Neural progenitor cell (in vitro differentiated cells): ENCODE measurements around the gene LSMEM2. TPM values are rescaled to one million over a fixed set of nuclear protein-coding genes. Genes with fewer than 3 reads are reported as not detected.
A peak's percentile ranks its signal among the peaks of the same experiment; 100 is the strongest.

Experiments
- DNase-seq: peaks from one replicate; pipeline ENCODE4 v3.0.0-alpha.2; 2016; ENCODE audit warnings: low spot score
- H2AFZ ChIP-seq: fragments of 200-600 bp; sonication (generic); replicated peaks from 2 replicates; pipeline ENCODE4 v1.6.1; 2016; ENCODE audit warnings: antibody characterized with exemption
- H3F3A ChIP-seq: fragments of 200-600 bp; sonication (generic); 2 replicates; pipeline ENCODE4 v1.6.1; 2016; ENCODE audit warnings: antibody characterized with exemption, low read depth
- H3K27ac ChIP-seq: fragments of 200-600 bp; sonication (generic); 2 replicates; pipeline ENCODE4 v1.5.1; 2016; ENCODE audit warnings: mild to moderate bottlenecking
- H3K27me3 ChIP-seq: fragments of 200-600 bp; sonication (generic); 2 replicates; pipeline ENCODE4 v1.6.1; 2016; ENCODE audit warnings: mild to moderate bottlenecking, moderate library complexity
- H3K36me3 ChIP-seq: fragments of 200-600 bp; sonication (generic); 2 replicates; pipeline ENCODE4 v1.5.1; 2016
- H3K4me1 ChIP-seq: fragments of 200-600 bp; sonication (generic); 2 replicates; pipeline ENCODE4 v1.6.1; 2016; ENCODE audit warnings: mixed run types
- H3K4me2 ChIP-seq: fragments of 200-600 bp; sonication (generic); 2 replicates; pipeline ENCODE4 v1.6.1; 2016
- H3K4me3 ChIP-seq: fragments of 200-600 bp; sonication (generic); 2 replicates; pipeline ENCODE4 v1.5.1; 2016
- H3K79me2 ChIP-seq: fragments of 200-600 bp; sonication (generic); 2 replicates; pipeline ENCODE4 v1.6.1; 2016; ENCODE audit warnings: low read depth
- H3K9ac ChIP-seq: fragments of 200-600 bp; sonication (generic); 2 replicates; pipeline ENCODE4 v1.6.1; 2016
- H3K9me3 ChIP-seq: fragments of 200-600 bp; sonication (generic); 2 replicates; pipeline ENCODE4 v1.5.1; 2016; ENCODE audit warnings: low read depth
- H4K20me1 ChIP-seq: fragments of 200-600 bp; sonication (generic); 2 replicates; pipeline ENCODE4 v1.6.1; 2016; ENCODE audit warnings: low read depth
- H3K27ac Mint-ChIP-seq: 3 replicates; pipeline ENCODE4 v1.8.0; 2021; ENCODE audit warnings: mixed read lengths
- H3K27me3 Mint-ChIP-seq: 2 replicates; pipeline ENCODE4 v1.8.0; 2022; ENCODE audit warnings: low read depth, mild to moderate bottlenecking, inconsistent platforms, moderate library complexity, mixed read lengths; ENCODE audit not compliant: insufficient read depth
- H3K36me3 Mint-ChIP-seq: 3 replicates; pipeline ENCODE4 v1.8.0; 2021; ENCODE audit warnings: mixed read lengths
- H3K4me1 Mint-ChIP-seq: 3 replicates; pipeline ENCODE4 v1.8.0; 2021; ENCODE audit warnings: mixed read lengths
- H3K4me3 Mint-ChIP-seq: 3 replicates; pipeline ENCODE4 v1.8.0; 2021; ENCODE audit warnings: mild to moderate bottlenecking, moderate library complexity, mixed read lengths
- H3K9me3 Mint-ChIP-seq: 3 replicates; pipeline ENCODE4 v1.8.0; 2020; ENCODE audit warnings: mixed read lengths
- CTCF ChIP-seq: fragments of 200-600 bp; sonication (generic); IDR thresholded peaks from 2 replicates; pipeline ENCODE4 v1.5.1; 2017; ENCODE audit warnings: antibody characterized with exemption, mild to moderate bottlenecking
- EZH2 ChIP-seq: fragments of 200-600 bp; sonication (generic); IDR thresholded peaks from 2 replicates; pipeline ENCODE4 v1.6.1; 2017; ENCODE audit warnings: antibody characterized with exemption, mild to moderate bottlenecking, moderate library complexity
- EZH2phosphoT487 ChIP-seq: fragments of 200-600 bp; sonication (generic); IDR thresholded peaks from 2 replicates; pipeline ENCODE4 v1.6.1; 2017; ENCODE audit warnings: antibody characterized with exemption
- total RNA-seq: library from RNA; depleted of rRNA; stranded (reverse); fragments of >200 nt; gene quantifications from 2 replicates; pipeline ENCODE4 v1.2.3, GENCODE V29; 2015; ENCODE audit warnings: low replicate concordance

Gene LSMEM2
- total RNA-seq, 1 donor from 2014 or later: not detected

DNA sequence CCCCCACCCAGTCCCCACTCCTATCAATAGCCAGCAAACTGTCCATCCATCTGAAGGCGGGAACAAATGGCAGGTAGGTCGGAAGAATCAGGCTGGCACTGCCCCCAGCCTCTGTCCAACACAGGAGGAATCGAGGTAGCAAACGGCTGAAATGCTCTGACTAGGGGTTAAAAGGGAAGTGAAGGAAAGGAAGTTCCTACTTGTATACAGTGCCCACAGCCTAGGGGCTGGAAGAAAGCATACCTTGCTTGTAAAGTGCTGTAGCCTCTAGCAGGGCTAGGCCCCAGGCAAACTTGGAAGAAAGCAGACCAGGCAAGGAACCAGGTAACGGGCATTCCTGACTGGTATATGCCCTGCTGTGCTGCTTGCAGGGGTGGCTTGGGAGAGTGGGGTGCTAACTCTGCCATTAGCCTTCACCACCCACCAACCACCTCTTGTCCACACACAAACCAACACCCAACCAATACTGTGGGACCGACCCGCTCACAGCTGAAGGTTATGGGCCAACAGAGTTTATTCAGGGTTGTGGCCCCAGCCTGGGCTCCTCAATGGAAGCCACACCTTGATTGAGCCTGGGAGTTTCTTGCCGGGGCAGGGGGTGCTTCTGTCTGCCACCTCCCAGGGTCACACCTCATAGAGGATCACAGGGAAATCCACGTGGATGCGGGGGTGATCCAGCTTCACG is 46.8 kb downstream of the LSMEM2 start:
- Histone ChIP-seq H3K9me3 (no peaks in the 10 kb centered on the region), H3K4me2 (no peak overlapping the region), H3K79me2 (peaks cover 19% of the 10 kb centered on the region), H3K4me3 (no peak overlapping the region), H3K9ac (no peak overlapping the region), H3F3A (peaks cover 44% of the 10 kb centered on the region), H3K4me1 (peaks cover 20% of the 10 kb centered on the region), H3K36me3 (no peaks in the 10 kb centered on the region), H2AFZ (no peak overlapping the region), H4K20me1 (peaks cover 14% of the 10 kb centered on the region), H3K27me3 (no peaks in the 10 kb centered on the region), H3K27ac (no peak overlapping the region)
- Mint-ChIP-seq H3K27ac (no peak overlapping the region), H3K4me1 (peaks cover 36% of the 10 kb centered on the region), H3K27me3 (peaks cover 4% of the 10 kb centered on the region), H3K9me3 (no peaks in the 10 kb centered on the region), H3K36me3 (no peaks in the 10 kb centered on the region), H3K4me3 (peak overlapping the region; percentile 95)
- TF ChIP-seq EZH2 (no peak), CTCF (no peak), EZH2phosphoT487 (no peak)
- no peak for DNase-seq

DNA sequence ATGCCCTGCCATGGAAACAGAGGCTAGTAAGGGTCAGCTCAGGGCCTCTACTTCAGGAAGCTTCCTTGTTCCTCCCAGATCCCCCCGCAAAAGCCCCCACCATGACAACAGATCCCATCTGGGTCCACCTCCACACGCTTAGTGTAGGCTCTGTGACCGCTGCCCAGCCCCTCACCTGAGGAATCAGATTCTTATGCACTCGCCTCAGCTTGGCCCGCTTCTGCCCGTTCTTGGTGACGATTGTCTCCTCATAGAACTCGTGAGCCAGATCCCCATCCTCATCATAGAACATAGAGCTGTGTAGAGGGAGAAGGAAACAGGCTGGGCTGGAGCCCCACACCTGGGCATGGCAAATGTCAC is 47.3 kb downstream of the LSMEM2 start:
- Mint-ChIP-seq H3K36me3 (peaks cover 1% of the 10 kb centered on the region), H3K9me3 (no peaks in the 10 kb centered on the region), H3K27ac (no peak overlapping the region), H3K4me3 (peak overlapping the region; percentile 95), H3K27me3 (peaks cover 5% of the 10 kb centered on the region), H3K4me1 (peaks cover 35% of the 10 kb centered on the region)
- Histone ChIP-seq H3K27ac (no peak overlapping the region), H3K4me1 (peaks cover 20% of the 10 kb centered on the region), H3K9ac (no peak overlapping the region), H3K9me3 (no peaks in the 10 kb centered on the region), H3K4me3 (no peak overlapping the region), H3K36me3 (no peaks in the 10 kb centered on the region), H2AFZ (no peak overlapping the region), H3K27me3 (no peaks in the 10 kb centered on the region), H4K20me1 (peaks cover 12% of the 10 kb centered on the region), H3K4me2 (no peak overlapping the region), H3K79me2 (peaks cover 17% of the 10 kb centered on the region), H3F3A (peaks cover 42% of the 10 kb centered on the region)
- no peak for TF ChIP-seq EZH2
- TF ChIP-seq CTCF: no peak
- TF ChIP-seq EZH2phosphoT487: no peak
- DNase-seq: no peak

- Histone ChIP-seq H3K36me3 (no peaks in the 10 kb centered on the region), H3K4me3 (peak overlapping the region; percentile 82), H3K27ac (no peak overlapping the region), H3K9me3 (no peaks in the 10 kb centered on the region), H3K79me2 (peaks cover 17% of the 10 kb centered on the region), H3K27me3 (no peaks in the 10 kb centered on the region), H3K4me2 (peak overlapping the region; percentile 96), H2AFZ (no peak overlapping the region), H4K20me1 (peaks cover 12% of the 10 kb centered on the region), H3F3A (peaks cover 38% of the 10 kb centered on the region), H3K4me1 (peaks cover 18% of the 10 kb centered on the region), H3K9ac (peak overlapping the region; percentile 78)
- Mint-ChIP-seq H3K9me3 (no peaks in the 10 kb centered on the region), H3K4me1 (peaks cover 35% of the 10 kb centered on the region), H3K4me3 (peak overlapping the region; percentile 95), H3K36me3 (peaks cover 2% of the 10 kb centered on the region), H3K27ac (no peak overlapping the region), H3K27me3 (peaks cover 6% of the 10 kb centered on the region)
- TF ChIP-seq EZH2: no peak
- TF ChIP-seq CTCF: no peak
- TF ChIP-seq EZH2phosphoT487: no peak
- DNase-seq: no peak
Measured at GRCh38 chr3:50327129-50327528, 48.2 kb downstream of the LSMEM2 start.
